ENCODE data around the gene ZC3H4.

The ZC3H4 gene

DNA sequence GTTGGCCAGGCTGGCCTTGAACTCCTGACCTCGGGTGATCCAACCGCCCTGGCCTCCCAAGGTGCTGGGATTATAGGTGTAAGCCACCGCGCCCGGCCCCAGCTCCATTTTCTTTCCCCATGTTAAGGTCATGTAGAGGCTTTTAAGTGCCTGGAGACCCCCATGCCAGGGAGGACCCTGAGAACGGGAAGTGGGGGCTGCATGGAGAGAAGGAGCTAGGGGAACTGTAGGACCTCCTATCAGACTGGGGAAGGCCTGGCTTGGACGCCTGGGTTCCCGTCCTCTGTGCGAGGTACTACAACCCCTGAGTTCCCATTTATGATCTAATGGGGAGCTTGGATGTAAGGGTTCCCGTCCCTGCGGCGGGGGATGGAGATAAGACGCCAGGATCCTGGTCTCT, 94.7 kb downstream of the ZC3H4 start:
- DNase-seq: no peak
